DND-41 (cell line): Measurements from ENCODE around the gene ST8SIA2.
A peak's percentile ranks its signal among the peaks of the same experiment; 100 is the strongest.

Experiments
- ATAC-seq: fragments of 200-7000 bp; cut with Tn5 transposase; 3 replicates; pipeline ENCODE4 v1.9.1; 2021; ENCODE audit warnings: low read depth; ENCODE audit not compliant: insufficient read depth
- DNase-seq: peaks from one replicate; pipeline ENCODE4 v3.0.0-alpha.2; 2020
- H2AFZ ChIP-seq: 2 replicates; pipeline ENCODE4 v1.6.0; 2012; ENCODE audit warnings: low read depth, low read length
- H3K27ac ChIP-seq: 2 replicates; pipeline ENCODE4 v1.5.1; 2012; ENCODE audit warnings: low read length, inconsistent platforms
- H3K27me3 ChIP-seq: fragments of 200-600 bp; sonication (generic); 2 replicates; pipeline ENCODE4 v1.6.0; 2012; ENCODE audit warnings: low read length, mild to moderate bottlenecking, inconsistent platforms; ENCODE audit not compliant: insufficient read depth, poor library complexity
- H3K36me3 ChIP-seq: 2 replicates; pipeline ENCODE4 v1.5.1; 2012; ENCODE audit warnings: low read length, inconsistent platforms; ENCODE audit not compliant: insufficient read depth
- H3K4me1 ChIP-seq: 2 replicates; pipeline ENCODE4 v1.5.1; 2012; ENCODE audit warnings: mild to moderate bottlenecking, low read length; ENCODE audit not compliant: insufficient read depth
- H3K4me2 ChIP-seq: 2 replicates; pipeline ENCODE4 v1.6.0; 2012; ENCODE audit warnings: mild to moderate bottlenecking, moderate library complexity, low read length, inconsistent platforms; ENCODE audit not compliant: insufficient read depth
- H3K4me3 ChIP-seq, 2 experiments: fragments of 200-600 bp in 1 of 2; shearing (Covaris generic) in 1 of 2; 2 replicates each; pipeline ENCODE4 v1.5.1; 2012 to 2016; ENCODE audit warnings: inconsistent platforms in 2 of 2, low read length in 2 of 2, mild to moderate bottlenecking in 2 of 2, low read depth in 1 of 2, moderate library complexity in 1 of 2
- H3K79me2 ChIP-seq: 2 replicates; pipeline ENCODE4 v1.6.0; 2012; ENCODE audit warnings: low read length, inconsistent platforms; ENCODE audit not compliant: insufficient read depth
- H3K9ac ChIP-seq: 2 replicates; pipeline ENCODE4 v1.6.0; 2012; ENCODE audit warnings: low read depth, mild to moderate bottlenecking, inconsistent platforms, low read length, moderate library complexity
- H3K9me3 ChIP-seq: 2 replicates; pipeline ENCODE4 v1.5.1; 2012; ENCODE audit warnings: low read length, moderate library complexity, mild to moderate bottlenecking, inconsistent platforms; ENCODE audit not compliant: insufficient read depth, severe bottlenecking
- H4K20me1 ChIP-seq: 2 replicates; pipeline ENCODE4 v1.6.0; 2012; ENCODE audit warnings: low read length; ENCODE audit not compliant: insufficient read depth
- EZH2 ChIP-seq: IDR thresholded peaks from 3 replicates; pipeline ENCODE4 v1.6.1; 2012; ENCODE audit warnings: borderline replicate concordance, low read depth, mild to moderate bottlenecking, moderate library complexity, low read length, inconsistent platforms; ENCODE audit not compliant: severe bottlenecking
- TF ChIP-seq, protein P1 (sequence below): IDR thresholded peaks from 2 replicates; pipeline ENCODE4 v1.5.1; 2012; ENCODE audit warnings: borderline replicate concordance, low read length, moderate library complexity, mild to moderate bottlenecking; ENCODE audit not compliant: poor library complexity, severe bottlenecking; ENCODE audit errors: extremely low read depth

ST8SIA2 gene

GRCh38 chr15:92385096-92385495, 8.6 kb upstream of the ST8SIA2 start:
- Histone ChIP-seq H3K9me3 (no peaks in the 10 kb centered on the region), H2AFZ (no peak overlapping the region)
- no peak for ATAC-seq

GRCh38 chr15:92391640-92392039, 2.0 kb upstream of the ST8SIA2 start:
- Histone ChIP-seq H3K9me3 (no peaks in the 10 kb centered on the region), H3K36me3 (no peaks in the 10 kb centered on the region), H3K4me1 (no peaks in the 10 kb centered on the region), H4K20me1 (no peaks in the 10 kb centered on the region), H3K79me2 (no peaks in the 10 kb centered on the region), H2AFZ (no peak overlapping the region), H3K9ac (no peak overlapping the region), H3K4me3 (no peak overlapping the region), H3K27me3 (no peaks in the 10 kb centered on the region), H3K4me2 (no peak overlapping the region), H3K27ac (no peak overlapping the region)
- TF ChIP-seq, protein P1, sequence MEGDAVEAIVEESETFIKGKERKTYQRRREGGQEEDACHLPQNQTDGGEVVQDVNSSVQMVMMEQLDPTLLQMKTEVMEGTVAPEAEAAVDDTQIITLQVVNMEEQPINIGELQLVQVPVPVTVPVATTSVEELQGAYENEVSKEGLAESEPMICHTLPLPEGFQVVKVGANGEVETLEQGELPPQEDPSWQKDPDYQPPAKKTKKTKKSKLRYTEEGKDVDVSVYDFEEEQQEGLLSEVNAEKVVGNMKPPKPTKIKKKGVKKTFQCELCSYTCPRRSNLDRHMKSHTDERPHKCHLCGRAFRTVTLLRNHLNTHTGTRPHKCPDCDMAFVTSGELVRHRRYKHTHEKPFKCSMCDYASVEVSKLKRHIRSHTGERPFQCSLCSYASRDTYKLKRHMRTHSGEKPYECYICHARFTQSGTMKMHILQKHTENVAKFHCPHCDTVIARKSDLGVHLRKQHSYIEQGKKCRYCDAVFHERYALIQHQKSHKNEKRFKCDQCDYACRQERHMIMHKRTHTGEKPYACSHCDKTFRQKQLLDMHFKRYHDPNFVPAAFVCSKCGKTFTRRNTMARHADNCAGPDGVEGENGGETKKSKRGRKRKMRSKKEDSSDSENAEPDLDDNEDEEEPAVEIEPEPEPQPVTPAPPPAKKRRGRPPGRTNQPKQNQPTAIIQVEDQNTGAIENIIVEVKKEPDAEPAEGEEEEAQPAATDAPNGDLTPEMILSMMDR = peak; percentile 40
- TF ChIP-seq EZH2 = no peak
- ATAC-seq = peak; percentile 45; the same call in 1 of the 3 replicates
- DNase-seq = peak; percentile 11

More at GRCh38 chr15:92385096-92385495, 8.6 kb upstream of the ST8SIA2 start:
- Histone ChIP-seq H4K20me1 (no peaks in the 10 kb centered on the region), H3K27ac (no peak overlapping the region), H3K27me3 (no peaks in the 10 kb centered on the region), H3K4me1 (no peaks in the 10 kb centered on the region), H3K4me2 (no peak overlapping the region), H3K9ac (no peak overlapping the region), H3K79me2 (no peaks in the 10 kb centered on the region), H3K36me3 (no peaks in the 10 kb centered on the region), H3K4me3 (no peak overlapping the region)
- no peak for DNase-seq
- TF ChIP-seq EZH2 = no peak
- TF ChIP-seq, protein P1 = no peak

DNA sequence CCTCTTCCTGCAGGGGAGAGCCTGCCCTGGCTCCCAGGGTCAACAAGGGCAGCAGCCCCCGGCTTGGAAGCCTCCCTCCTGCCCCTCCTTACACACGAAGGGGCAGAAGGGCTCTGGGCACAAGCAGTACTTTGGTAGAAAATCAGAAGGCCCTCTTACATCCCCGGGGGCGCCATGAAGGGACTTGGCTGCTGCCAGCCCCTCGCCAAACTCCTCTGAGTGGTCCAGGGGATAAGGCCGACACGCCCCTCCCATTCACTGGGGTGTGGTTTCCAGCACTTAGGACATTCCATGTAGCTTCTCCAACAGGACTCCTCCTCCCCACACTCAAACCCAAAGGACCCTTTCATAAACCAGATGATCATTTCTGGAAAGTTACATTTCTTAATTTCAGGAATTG, 1.2 kb upstream of the ST8SIA2 start:
- H3K36me3 ChIP-seq = no peaks in the 10 kb centered on the region
- no peaks in the 10 kb centered on the region for H3K79me2 ChIP-seq
- no peak overlapping the region for H2AFZ ChIP-seq
- H3K27ac ChIP-seq = no peak overlapping the region
- no peaks in the 10 kb centered on the region for H3K4me1 ChIP-seq
- H3K4me2 ChIP-seq = no peak overlapping the region
- no peak for TF ChIP-seq EZH2
- no peaks in the 10 kb centered on the region for H3K9me3 ChIP-seq
- H3K27me3 ChIP-seq = no peaks in the 10 kb centered on the region
- H3K9ac ChIP-seq = no peak overlapping the region
- no peaks in the 10 kb centered on the region for H4K20me1 ChIP-seq
- ATAC-seq = no peak
- no peak overlapping the region for H3K4me3 ChIP-seq
- no peak for DNase-seq

GRCh38 chr15:92393980-92394308, 263 bp downstream of the ST8SIA2 start:
- Histone ChIP-seq H3K27ac (no peak overlapping the region), H2AFZ (no peak overlapping the region), H3K9ac (no peak overlapping the region)

More at GRCh38 chr15:92393980-92394308, 263 bp downstream of the ST8SIA2 start:
- ATAC-seq (no peak), DNase-seq (no peak)
- TF ChIP-seq, protein P1 = no peak
- no peak for TF ChIP-seq EZH2
- no peaks in the 10 kb centered on the region for H3K27me3 ChIP-seq
- H4K20me1 ChIP-seq = no peaks in the 10 kb centered on the region
- no peak overlapping the region for H3K4me2 ChIP-seq
- H3K9me3 ChIP-seq = no peaks in the 10 kb centered on the region
- H3K36me3 ChIP-seq = no peaks in the 10 kb centered on the region
- no peaks in the 10 kb centered on the region for H3K79me2 ChIP-seq
- H3K4me3 ChIP-seq = no peak overlapping the region
- H3K4me1 ChIP-seq = no peaks in the 10 kb centered on the region
